ENCODE measurements around the gene MT1F.
"Not testable (repeated sequence)": the region's sequence is repeated elsewhere in the genome, so short reads cannot be mapped to it uniquely, and the experiment has no call there.

MT1F gene

GRCh38 chr16:56657555-56658326, at the start of gene MT1F:
Gene MT1F, plus strand, starts transcription at chr16:56657959. Its CDS starts 100 bp downstream, at chr16:56658059.
- peak; percentile 51 for DNase-seq (ENCODE audit: low spot score)

- peak; percentile 91 for DNase-seq (ENCODE audit: low spot score)
Measured at GRCh38 chr16:56608043-56608875, 49.5 kb upstream of the MT1F start, which contains the start of gene MT2A. Gene MT2A, plus strand, starts transcription at chr16:56608584. Its CDS starts 72 bp downstream, at chr16:56608656.

GRCh38 chr16:56608876-56609462, 48.8 kb upstream of the MT1F start:
- DNase-seq (ENCODE audit: low spot score): no peak

- DNase-seq (ENCODE audit: low spot score): peak; percentile 87
Measured at GRCh38 chr16:56609463-56609921, 48.3 kb upstream of the MT1F start.

- DNase-seq (ENCODE audit: low spot score): no peak
Measured at GRCh38 chr16:56610017-56610608, 47.6 kb upstream of the MT1F start.

- DNase-seq (ENCODE audit: low spot score): peak; percentile 58
Measured at GRCh38 chr16:56610609-56611111, 47.1 kb upstream of the MT1F start.

GRCh38 chr16:56611281-56611833, 46.4 kb upstream of the MT1F start:
- no peak for DNase-seq (ENCODE audit: low spot score)

- DNase-seq (ENCODE audit: low spot score): no peak
Measured at GRCh38 chr16:56613706-56614105, 44.1 kb upstream of the MT1F start.

- DNase-seq (ENCODE audit: low spot score): peak; percentile 52
Measured at GRCh38 chr16:56614549-56614991, 43.2 kb upstream of the MT1F start.

GRCh38 chr16:56615353-56615752, 42.4 kb upstream of the MT1F start:
- no peak for DNase-seq (ENCODE audit: low spot score)

GRCh38 chr16:56616608-56617211, 41.0 kb upstream of the MT1F start:
- DNase-seq (ENCODE audit: low spot score): no peak

- peak; percentile 67 for DNase-seq (ENCODE audit: low spot score)
Measured at GRCh38 chr16:56617212-56618085, 40.3 kb upstream of the MT1F start.

- DNase-seq (ENCODE audit: low spot score): no peak
Measured at GRCh38 chr16:56618138-56618537, 39.6 kb upstream of the MT1F start.

GRCh38 chr16:56620339-56620897, 37.3 kb upstream of the MT1F start:
- DNase-seq (ENCODE audit: low spot score): no peak

- not testable (repeated sequence) for DNase-seq (ENCODE audit: low spot score)
Measured at GRCh38 chr16:56621665-56622445, 35.9 kb upstream of the MT1F start.

- not testable (repeated sequence) for DNase-seq (ENCODE audit: low spot score)
Measured at GRCh38 chr16:56623184-56623583, 34.6 kb upstream of the MT1F start.

GRCh38 chr16:56623637-56624036, 34.1 kb upstream of the MT1F start:
- DNase-seq (ENCODE audit: low spot score): no peak

- DNase-seq (ENCODE audit: low spot score): peak; percentile 88
Measured at GRCh38 chr16:56625140-56625942, 32.4 kb upstream of the MT1F start, which contains the start of gene MT1E. Gene MT1E, plus strand, starts transcription at chr16:56625781. Its CDS starts 71 bp downstream, at chr16:56625852.

Data from hepatic stellate cell (primary cell).